GM21737 (cell line): ENCODE results near the gene ABCB4.

Experiments used
- ATAC-seq: cut with Tn5 transposase; IDR thresholded peaks from one replicate; pipeline ENCODE4 v1.9.1; 2021; ENCODE audit warnings: mild to moderate bottlenecking, moderate library complexity; ENCODE audit not compliant: unreplicated experiment

The ABCB4 gene

DNA sequence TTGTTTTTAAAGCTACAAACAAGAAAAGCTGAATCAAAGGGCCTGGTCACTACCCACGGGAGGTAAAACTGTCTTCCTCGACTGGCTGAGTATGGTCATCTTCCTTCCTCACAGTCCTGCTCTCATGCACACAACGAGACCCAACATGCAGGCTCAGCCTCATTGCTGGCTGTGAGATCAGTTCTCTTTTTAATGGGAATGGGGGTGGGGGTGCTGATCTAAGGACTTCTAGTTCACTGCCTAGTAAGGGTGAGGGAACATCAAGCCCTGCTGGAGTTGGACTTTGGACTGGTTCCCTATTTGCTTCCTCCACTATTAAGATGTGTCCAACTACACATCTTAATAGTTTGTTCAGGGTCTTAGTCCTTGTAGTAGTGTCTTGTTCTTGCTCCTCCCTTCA, 48.2 kb downstream of the ABCB4 start:
- ATAC-seq: no peak

DNA sequence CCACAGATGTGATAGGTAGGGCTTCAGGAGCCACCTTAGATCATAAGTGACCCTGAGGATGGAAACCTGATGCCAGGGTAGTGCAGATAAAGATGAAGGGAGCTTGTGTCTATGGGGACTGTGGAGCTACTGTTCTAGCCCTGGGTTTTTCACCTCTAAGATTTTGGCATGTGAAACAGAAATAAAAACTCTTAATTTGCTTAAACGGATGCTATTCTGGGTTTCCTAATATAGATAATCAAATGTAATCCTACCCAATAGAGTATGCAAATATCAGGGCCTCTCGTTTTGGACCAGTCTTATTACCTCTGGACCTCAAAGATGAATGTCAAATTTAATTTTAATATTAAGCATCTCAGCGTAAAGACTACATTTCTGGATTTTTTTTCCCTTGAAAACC, 49.3 kb downstream of the ABCB4 start:
- no peak for ATAC-seq

DNA sequence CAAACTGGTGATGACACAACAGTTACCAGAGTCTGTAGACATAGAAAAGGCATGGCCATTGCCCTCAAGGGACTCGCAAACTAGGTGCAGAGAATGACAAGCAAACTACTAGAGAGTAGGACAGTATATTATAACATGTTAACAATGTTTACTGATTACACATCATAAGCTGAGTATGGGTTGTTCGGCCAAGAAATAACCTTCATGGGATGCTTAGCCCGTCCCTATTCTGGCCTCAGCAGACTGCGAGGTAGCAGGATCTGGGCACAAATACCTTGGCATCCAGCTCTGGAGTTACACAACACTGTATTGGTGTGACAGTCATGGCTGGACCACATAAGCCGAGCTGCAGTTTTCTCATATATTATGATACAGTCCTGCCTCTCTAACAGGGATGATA, 51.4 kb downstream of the ABCB4 start:
- no peak for ATAC-seq

DNA sequence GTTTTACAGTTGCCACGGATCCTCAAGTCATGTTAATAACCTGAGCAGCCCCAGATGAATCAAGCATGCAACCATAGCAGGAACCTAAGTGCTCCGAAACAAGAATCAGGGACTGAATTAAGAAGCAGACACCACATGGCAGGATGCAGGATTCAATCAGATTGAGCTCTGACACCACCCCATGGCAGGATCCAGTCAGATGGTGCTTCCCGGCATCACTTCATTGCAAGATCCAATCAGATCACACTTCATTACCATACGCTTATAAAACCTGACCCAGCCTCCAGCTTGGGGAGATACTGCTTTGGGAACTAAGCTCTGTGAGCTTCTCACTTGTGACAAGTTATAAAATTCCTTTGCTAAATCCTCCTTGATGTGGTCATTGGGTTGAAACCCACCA, 55.3 kb downstream of the ABCB4 start:
- ATAC-seq: no peak

DNA sequence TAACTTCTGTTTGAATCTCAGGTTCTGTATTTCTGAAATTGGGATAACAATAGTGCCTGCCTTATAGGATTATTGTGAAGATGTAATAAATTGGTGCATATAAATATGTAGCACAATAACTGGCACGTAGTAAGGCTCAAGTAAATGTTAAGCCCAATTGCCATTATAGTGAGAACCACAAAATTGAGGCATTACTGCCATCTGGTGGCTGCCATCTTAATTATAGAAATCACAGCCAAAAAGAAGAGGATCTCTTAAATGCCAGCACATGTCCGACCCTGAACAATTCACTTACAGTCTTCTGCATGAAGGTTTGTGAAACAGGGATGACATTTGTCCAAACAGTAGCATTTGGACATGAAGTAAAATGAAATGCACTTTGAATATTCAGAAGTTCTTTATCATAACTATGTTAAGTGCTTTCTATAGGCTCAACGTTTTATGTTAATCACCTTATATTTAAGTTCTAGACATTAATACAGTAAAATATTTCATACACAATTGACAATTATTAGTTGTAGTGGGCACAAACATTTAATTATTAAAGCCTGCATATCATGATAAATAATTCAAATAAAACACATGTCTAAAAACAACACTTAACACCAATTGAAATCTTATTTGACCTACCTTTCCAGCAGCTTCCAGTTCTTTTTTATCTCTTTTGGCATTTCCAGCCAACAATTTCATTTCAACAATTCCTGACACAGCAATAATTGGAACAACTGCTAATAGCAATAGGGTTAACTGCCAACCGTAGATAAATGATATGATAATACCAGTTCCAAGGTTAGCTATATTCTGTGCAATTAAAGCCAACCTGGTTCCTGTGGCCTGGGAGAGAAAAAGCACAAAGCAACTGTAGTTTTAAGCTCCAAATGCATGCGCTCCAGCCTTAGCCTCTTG, 58.5 kb downstream of the ABCB4 start:
- ATAC-seq: peak; percentile 81

DNA sequence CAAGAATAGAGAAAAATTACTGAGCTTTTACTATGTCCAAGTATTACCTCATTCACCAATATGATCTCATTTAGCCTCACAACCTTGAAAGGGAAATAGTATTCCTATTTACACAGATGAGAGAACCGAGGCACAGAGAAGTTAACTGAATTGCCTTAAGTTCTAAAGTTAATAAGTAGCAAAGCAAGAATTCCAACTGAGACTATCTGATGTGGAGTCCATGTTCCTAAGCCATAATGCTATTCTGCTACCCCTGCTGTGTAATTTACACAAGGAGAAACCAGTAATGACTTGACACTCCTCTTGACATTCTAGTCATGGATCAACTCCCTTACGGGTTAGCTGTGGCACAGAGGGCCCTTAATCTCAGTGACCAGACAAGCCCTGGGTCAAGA, 60.7 kb downstream of the ABCB4 start:
- no peak for ATAC-seq

DNA sequence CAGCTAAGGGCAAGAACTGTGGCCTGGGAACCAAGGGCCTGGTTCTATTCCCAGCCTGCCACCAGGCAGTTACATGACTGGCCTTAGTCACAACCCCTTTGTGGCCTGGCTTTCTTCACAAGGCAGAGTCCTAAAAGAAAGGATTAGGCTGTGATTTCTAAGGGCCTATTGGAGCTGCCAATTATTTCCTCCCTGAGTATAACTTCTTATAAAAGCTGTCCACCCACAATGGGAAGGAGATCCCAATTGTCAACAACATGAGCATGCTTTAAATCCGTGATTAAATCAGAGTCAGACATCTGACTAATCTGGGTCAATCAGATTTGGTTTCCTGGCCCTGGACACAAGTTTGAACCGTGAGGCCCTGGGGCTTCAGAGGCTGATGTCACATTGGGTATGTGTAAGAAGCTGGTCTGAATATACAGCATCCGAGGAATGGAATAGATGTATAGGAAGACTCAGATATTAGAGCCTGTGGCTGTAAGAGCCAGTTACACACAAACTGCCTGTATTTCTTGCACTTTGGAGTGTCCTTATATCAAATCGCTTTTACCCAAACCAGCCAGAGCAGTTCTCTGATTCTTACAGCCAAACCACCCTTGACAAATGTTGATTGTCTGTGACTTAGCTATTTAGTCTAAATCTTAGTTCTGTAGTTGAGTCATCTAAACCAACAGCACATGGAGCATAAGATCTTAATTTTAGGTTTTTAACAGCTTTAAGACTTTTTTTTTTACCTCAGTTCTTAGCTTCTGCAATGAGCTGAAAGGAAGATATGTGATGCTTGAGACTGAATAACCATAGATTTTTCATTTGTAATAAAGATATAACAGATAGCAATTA, 61.3 kb downstream of the ABCB4 start:
- no peak for ATAC-seq

DNA sequence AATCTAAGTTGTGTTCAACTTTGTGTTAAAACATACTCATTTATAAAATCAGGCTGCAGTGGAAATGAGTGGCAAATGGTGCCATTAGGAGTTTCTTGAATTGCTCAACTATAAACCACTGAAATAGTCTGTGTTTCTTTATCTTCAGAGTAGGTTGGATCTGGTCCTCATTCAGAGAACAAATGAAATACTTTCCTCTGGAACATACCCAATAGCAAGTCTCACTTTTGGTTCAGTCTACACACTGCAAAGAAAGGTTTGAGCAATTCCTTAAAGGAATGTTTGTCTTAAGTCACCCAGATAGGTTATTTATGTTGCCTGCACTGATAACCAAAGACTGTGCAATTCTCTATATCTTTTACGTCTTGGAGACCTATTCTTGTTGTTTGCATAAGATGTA, 62.5 kb downstream of the ABCB4 start:
- ATAC-seq: no peak

DNA sequence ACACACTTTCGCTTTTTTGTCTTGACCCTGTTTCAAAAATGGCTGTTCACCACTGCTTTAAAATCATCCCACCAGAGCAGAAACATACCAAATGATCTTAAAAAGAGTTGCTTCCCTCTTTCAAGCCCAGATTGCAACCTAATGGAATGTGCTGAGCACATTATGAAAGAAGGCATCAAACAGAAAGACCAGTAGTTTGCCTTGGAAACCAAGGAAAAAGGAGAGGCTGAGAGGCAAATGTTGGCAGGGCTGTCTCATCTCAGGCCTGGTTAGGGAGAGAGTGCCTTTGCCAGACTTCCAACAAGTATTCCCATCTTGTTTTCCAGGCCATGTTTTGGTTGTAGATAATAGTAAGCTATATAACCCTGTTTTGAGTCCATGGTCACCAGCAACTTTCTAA, 64.3 kb downstream of the ABCB4 start:
- ATAC-seq: no peak

DNA sequence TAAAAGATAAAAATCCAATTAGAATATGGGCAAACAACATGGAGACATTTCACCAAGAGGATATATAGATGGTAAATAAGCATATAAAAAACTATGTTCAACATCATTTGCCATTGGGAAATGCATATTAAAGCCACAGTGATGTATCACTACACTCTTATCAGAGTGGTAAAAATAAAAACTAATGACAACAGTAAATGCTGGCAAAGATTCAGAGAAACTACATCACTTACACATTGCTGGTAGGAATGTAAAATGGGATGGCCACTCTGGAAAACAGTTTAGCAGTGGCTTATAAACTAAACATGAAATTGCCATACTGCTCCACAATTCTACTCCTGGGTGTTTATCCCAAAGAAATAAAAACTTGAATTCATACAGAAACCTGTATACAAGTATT, 70.8 kb downstream of the ABCB4 start:
- no peak for ATAC-seq

DNA sequence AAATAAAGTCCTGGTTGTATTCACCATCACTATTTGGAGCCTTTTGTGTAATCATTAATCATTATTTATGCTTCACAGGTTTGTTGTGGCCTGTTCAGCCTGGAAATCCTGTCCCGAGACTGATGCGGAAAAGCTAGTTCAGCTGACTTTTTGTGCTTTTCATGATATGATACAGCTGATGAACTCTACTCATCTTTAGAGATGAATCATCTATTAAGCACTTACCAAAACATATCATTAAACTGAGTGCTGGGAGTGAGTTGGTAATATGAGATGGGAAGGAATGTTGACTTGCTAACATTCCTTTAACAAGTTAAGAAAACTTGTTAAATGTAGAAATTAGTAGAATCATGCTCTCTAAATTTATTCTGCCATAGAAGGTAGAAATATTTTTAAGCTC, 77.0 kb downstream of the ABCB4 start:
- no peak for ATAC-seq

DNA sequence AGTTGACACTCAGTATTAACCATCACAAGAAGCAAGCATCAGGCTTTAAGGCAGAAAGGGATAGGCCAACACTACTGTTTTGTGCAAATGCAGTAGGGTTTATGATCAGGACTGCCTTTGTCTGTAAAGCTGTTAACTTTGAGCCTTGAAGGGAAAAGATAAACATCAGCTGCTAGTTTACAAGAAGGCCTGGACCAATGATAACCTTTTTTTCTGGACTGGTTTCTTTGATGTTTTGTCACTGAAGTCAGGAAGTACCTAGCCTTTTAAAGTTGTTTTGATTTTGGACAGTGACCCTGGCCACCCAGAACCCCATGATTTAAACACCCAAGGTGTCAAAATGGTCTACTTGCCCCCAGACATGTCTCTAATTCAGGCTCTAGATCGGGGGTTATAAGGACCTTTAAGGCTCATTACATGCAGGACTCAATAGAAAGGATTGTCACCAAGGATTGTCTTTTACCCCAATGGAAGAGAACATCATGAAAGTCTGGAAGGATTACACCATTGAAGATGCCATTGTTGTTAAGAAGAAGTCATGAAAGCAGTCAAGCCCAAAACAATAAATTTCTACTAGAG, 79.9 kb downstream of the ABCB4 start:
- ATAC-seq: no peak

DNA sequence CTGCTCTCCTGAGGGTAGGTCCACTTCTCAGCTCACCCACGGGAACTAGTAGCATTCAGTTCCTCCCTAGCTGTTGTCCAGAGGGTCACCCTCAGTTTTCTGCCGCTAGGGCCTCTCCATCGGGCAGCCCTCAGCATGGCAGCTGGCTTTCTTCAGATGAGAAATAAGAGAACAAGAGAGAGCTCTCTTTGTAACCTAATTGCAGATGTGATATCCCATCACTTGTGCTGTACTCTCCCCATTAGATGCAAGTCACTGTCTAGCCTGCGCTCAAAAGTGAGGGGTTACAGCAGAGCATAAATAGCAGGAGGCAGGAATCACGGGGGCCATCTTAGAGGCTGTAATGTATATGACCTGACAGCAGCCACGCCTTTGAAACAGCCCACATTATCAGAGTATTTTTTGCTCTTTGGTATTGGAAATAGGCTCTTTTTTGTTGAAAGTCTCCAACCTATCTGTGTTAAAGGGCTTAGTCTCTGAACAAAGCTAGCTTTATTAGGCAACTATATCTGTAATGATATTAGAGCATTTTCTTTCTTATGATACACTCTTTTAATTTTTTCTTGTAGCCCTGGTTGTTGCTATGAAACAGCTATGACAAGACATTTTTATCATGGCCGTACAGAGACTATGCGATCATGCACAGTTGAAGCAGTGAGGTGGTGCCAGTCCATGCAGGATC, 84.3 kb downstream of the ABCB4 start:
- ATAC-seq: no peak

DNA sequence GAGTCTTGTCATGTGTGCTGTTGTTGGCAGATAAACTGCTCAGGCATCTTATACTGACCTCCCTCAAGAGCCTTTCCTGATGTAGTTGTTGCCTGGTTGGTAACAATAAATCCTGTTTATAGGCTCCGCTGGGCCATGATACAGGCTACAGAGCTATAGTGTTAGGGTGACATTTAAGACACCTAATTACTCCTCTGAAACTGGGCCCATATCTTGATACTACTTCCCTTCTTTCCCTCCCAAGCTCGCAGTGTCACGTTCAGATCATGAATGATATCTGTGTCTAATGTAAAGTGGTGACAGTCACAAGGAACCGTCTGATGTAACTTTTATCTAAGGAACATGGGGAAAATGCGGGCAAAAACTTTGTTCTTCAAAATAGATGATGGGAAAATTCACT, 94.6 kb downstream of the ABCB4 start:
- ATAC-seq: no peak

DNA sequence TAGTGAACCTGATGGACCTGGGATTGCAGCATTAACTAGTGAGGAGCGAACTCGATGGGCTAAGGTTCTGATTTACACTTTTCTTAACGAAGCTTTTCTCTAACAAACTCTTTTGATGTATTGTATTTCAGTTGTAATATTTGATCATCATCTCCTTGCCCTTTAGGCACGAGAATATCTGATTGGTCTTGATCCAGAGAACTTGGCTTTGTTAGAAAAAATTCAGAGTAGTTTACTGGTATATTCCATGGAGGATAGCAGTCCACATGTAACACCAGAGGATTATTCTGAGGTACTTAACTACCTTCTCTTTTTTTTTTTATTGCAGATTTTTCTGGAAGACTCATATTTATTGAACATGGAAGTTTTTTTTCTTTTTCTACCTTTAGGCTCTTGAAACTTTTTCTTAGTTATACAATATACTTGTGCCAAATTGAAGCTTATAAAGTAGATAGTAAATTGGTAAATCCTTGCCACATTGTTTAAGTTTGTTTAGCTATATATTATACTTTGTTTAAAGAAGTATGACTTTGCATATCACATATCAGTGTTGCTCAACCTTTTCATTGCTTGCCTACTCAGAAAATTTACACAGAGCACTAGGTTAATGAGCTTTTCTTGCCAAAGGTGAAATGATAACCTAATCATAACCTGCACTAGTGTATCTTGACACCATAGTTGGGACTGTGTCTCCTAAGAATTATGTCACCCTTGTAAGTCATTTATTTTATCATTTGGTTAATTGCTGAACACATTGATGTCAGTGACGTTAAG, 99.6 kb downstream of the ABCB4 start:
- no peak for ATAC-seq

DNA sequence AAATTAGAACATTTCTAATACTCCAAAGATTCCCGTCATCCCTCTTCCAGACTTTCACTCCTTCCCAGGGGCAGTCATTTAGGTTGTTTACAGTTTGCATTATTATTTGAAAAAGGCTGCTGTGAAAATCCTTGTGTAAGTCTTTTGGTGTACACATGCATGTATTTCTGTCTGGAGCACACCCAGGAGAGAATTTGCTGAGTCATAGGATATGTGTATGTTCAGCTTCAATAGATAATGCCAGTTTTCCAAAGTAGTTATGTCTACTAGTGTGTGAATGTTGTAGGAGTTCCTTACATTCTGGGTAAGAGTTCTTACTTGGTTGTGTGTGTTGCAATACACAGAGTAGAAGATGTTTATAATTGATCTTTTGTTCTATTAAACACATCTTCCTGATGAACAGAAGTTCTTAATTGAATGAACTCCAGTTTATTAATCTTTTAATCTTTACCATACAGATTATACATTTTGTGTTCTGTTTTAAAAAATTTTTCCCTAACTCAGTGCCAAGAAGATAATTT, 104.8 kb downstream of the ABCB4 start:
- no peak for ATAC-seq

DNA sequence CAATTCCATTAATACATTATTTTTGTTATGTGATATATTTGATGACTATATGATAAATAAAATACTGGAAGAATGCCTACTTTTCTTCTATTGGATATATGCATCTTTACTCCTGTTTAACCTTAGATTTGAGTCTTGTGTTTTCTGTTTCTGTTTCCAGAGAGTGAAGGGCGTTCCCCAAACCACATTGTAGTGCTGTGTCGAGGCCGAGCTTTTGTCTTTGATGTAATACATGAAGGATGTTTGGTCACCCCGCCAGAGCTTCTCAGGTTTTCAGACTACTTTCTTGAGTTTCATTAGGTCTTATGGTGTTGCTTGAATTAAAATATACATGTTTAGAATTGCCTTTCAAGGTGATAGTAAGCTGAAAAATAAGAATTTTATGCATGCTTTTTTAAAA, 106.3 kb downstream of the ABCB4 start:
- ATAC-seq: no peak

DNA sequence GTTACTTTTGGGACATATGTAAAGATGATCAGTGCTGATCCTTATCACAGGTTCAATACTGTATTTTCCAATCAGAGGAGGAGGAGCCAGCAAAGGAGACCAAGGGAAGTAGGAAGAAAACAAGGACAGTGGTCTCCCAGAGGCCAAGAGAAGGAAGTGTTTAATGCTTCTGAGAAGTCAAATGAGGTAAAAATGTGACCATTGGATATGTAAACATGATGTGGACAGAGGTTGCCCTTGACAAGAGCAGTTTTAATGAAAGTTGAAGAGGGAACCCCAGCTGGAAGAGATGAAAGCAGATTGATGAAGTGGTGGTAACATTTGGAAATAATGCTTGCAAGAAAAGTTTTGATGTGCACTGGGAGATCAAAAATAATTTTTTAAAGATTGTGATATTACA, 111.2 kb downstream of the ABCB4 start:
- ATAC-seq: no peak

DNA sequence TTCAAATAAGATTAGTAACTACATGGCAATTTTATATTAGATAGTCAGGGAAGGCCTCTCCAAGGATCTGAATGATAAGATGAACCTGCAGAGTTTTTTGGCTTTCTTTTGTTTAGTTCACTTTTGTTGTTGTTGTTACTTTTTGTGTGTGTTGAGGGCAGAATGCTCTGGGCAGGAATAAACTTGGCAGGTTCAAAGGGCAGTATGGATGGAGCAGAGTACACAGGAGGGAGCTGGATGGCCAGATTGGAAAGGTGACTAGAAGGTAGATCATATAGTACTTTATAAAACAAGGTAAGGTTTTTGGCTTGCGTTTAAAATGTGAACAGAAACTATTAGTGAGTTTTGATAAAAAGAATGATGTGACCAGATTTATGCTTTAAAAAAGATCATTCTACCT, 112.1 kb downstream of the ABCB4 start:
- no peak for ATAC-seq

DNA sequence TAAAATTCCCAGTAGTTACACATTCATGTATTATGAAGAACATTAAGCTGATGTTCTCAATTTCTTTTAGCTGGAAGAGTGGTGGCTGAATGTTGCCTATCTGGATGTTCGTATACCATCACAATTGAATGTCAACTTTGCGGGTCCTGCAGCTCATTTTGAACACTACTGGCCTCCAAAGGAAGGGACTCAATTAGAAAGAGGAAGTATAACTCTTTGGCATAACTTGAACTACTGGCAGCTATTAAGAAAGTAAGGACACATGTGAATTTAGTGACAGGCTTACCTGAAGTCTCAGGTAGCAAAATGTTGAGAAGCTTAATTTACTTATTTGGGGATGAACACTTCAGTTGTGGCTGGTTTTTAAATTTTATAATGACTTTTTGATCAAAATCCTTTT, 114.2 kb downstream of the ABCB4 start:
- no peak for ATAC-seq
